Natural killer cell (primary cell): ENCODE measurements around the gene ASPHD2. TPM values are rescaled to one million over a fixed set of nuclear protein-coding genes. Genes with fewer than 3 reads are reported as not detected.

Source experiments
- ATAC-seq, 3 donors: fragments of 150-1000 bp in 2 of 3; fragments of 200-7000 bp in 1 of 3; cut with Tn5 transposase; 1 replicate in 1 of 3; 2 replicates in 2 of 3; pipeline ENCODE4 v1.10.0; 2021; ENCODE audit warnings: mild to moderate bottlenecking in 2 of 3, moderate library complexity in 2 of 3
- DNase-seq, 2 donors: peaks; one replicate each; pipeline versions ENCODE4 v3.0.0 to v3.0.0-alpha.2; 2013 to 2021; ENCODE audit warnings: mixed read lengths in 1 of 2
- H3K27ac ChIP-seq: one replicate; pipeline ENCODE4 v1.5.1; 2013; ENCODE audit warnings: mild to moderate bottlenecking, low read length
- H3K27me3 ChIP-seq: one replicate; pipeline ENCODE4 v1.6.1; 2013; ENCODE audit warnings: low read length; ENCODE audit not compliant: control insufficient read depth, insufficient read depth
- H3K36me3 ChIP-seq: one replicate; pipeline ENCODE4 v1.6.1; 2013; ENCODE audit warnings: low read length; ENCODE audit not compliant: control insufficient read depth, insufficient read depth
- H3K4me1 ChIP-seq: one replicate; pipeline ENCODE4 v1.6.1; 2013; ENCODE audit warnings: low read length; ENCODE audit not compliant: control insufficient read depth, insufficient read depth
- H3K4me3 ChIP-seq: one replicate; pipeline ENCODE4 v1.5.1; 2013; ENCODE audit warnings: low read length
- H3K9me3 ChIP-seq: one replicate; pipeline ENCODE4 v1.6.1; 2013; ENCODE audit warnings: low read length; ENCODE audit not compliant: control insufficient read depth, insufficient read depth
- H3K27ac Mint-ChIP-seq, 2 donors: one replicate each; pipeline ENCODE4 v1.8.0; 2022; ENCODE audit warnings: mild to moderate bottlenecking in 2 of 2, mixed read lengths in 2 of 2, moderate library complexity in 1 of 2
- H3K27me3 Mint-ChIP-seq, 2 donors: one replicate each; pipeline ENCODE4 v1.8.0; 2022; ENCODE audit warnings: low read depth in 2 of 2, mixed read lengths in 2 of 2
- H3K36me3 Mint-ChIP-seq: one replicate; pipeline ENCODE4 v1.8.0; 2022; ENCODE audit warnings: mixed read lengths
- H3K4me1 Mint-ChIP-seq, 2 donors: one replicate each; pipeline ENCODE4 v1.8.0; 2022; ENCODE audit warnings: mixed read lengths in 2 of 2
- H3K4me3 Mint-ChIP-seq: one replicate; pipeline ENCODE4 v1.8.0; 2022; ENCODE audit warnings: mild to moderate bottlenecking, moderate library complexity, mixed read lengths
- H3K9me3 Mint-ChIP-seq, 2 donors: one replicate each; pipeline ENCODE4 v1.8.0; 2022; ENCODE audit warnings: mixed read lengths in 2 of 2
- CTCF ChIP-seq: fragments of 200-600 bp; IDR thresholded peaks from one replicate; pipeline ENCODE4 v1.8.0; 2022; ENCODE audit warnings: antibody characterized with exemption
- WGBS: methylation state at CpG from one replicate; pipeline ENCODE4 v1.1.7; 2013; ENCODE audit warnings: missing lambda C conversion rate; ENCODE audit not compliant: insufficient coverage; 5-methylcytosine and 5-hydroxymethylcytosine counted together
- intact Hi-C: fragments of 100-400 bp; cut with micrococcal nuclease; formaldehyde crosslinking; loops from one replicate; pipeline ENCODE4 v1.14.2; 2022
- total RNA-seq, 4 donors: library from RNA; stranded (reverse); fragments of 120-200 nt in 1 of 4; gene quantifications; one replicate each; pipeline versions ENCODE4 v1.2.3 to v1.2.4, GENCODE V29; 2013 to 2022

The ASPHD2 gene
- total RNA-seq, 3 donors from 2014 or later (not counting 1 experiment from before 2014, with no cell fraction given) = 1.6 to 3.0 (median 1.9) TPM

DNA sequence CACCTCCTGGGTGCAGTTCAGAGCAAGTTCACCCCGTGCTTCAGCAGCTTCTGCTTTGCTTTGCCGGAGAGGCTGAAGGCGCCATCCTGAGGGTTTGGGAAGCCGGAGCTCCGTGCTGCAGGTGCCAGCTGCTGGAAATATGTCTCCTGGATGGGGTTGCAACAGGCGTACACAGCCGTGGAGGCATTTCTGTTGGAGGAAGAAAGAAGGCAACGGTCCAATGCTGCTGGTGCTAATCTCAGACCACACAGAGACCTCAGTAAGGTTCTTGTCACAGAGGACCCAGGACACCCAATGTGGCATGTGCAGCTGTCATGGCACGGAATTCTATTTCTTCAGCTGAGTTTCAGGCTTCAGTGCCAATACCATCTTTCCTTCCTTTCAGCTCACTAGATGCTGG lies 24.2 kb downstream of the ASPHD2 start:
- peaks cover 34% of the 10 kb centered on the region for H3K36me3 ChIP-seq
- no peak overlapping the region for H3K27ac Mint-ChIP-seq
- intact Hi-C loops = no loop called here

GRCh38 chr22:26453812-26454500 lies 24.9 kb downstream of the ASPHD2 start:
- Mint-ChIP-seq H3K36me3 (no peaks in the 10 kb centered on the region), H3K4me3 (no peak overlapping the region), H3K4me1 (no peaks in the 10 kb centered on the region), H3K9me3 (no peaks in the 10 kb centered on the region), H3K27ac (no peak overlapping the region), H3K27me3 (no peaks in the 10 kb centered on the region)
- Histone ChIP-seq H3K4me1 (no peaks in the 10 kb centered on the region), H3K4me3 (no peak overlapping the region), H3K36me3 (peaks cover 37% of the 10 kb centered on the region), H3K27me3 (no peaks in the 10 kb centered on the region), H3K27ac (no peak overlapping the region), H3K9me3 (no peaks in the 10 kb centered on the region)
- WGBS = 84% methylated on average over 5 of the region's 5 CpGs
- ATAC-seq (no peak), DNase-seq (no peak)
- intact Hi-C loops = no loop called here
- TF ChIP-seq CTCF = no peak

More for the DNA sequence above, 24.2 kb downstream of the ASPHD2 start:
- Mint-ChIP-seq H3K4me3 (no peak overlapping the region), H3K36me3 (no peaks in the 10 kb centered on the region), H3K4me1 (no peaks in the 10 kb centered on the region), H3K27me3 (no peaks in the 10 kb centered on the region), H3K9me3 (no peaks in the 10 kb centered on the region)
- Histone ChIP-seq H3K4me1 (no peaks in the 10 kb centered on the region), H3K4me3 (no peak overlapping the region), H3K27me3 (no peaks in the 10 kb centered on the region), H3K9me3 (no peaks in the 10 kb centered on the region), H3K27ac (no peak overlapping the region)
- ATAC-seq (no peak), DNase-seq (no peak)
- 91% methylated on average over 9 of the region's 9 CpGs for WGBS
- no peak for TF ChIP-seq CTCF

DNA sequence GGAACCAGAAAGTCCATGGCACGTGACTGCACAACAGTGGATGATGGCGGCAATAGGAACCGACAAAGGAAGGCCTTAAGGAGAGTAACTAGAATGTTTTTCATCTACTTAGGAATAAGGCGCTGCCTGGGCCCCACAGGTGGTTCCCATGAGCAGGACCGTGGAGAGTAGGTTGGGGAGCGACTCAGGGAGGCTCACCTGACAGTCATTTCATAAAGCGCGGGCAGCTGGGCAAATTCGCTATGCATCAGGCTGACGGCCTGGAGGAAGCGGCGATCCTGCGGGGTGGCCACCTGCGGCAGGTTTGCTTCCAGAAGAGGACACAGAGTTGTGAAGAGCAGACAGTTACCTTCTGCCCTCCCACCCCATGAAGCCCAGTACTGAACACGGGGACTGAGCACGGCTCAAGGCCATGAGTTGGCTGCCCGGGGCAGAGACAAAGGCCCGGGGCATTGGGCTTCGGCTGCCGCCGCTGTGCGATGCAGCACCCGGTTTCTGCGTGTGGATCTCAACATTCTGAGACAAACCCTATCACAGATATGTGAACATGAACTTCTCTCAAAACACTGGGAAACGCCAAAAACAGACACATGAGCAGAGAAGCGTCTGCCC lies 28.7 kb downstream of the ASPHD2 start:
- no peak for ATAC-seq
- TF ChIP-seq CTCF = no peak
- DNase-seq = no peak
- H3K27me3 ChIP-seq = no peaks in the 10 kb centered on the region
- no peaks in the 10 kb centered on the region for H3K9me3 Mint-ChIP-seq
- H3K36me3 ChIP-seq = peaks cover 34% of the 10 kb centered on the region
- no peaks in the 10 kb centered on the region for H3K9me3 ChIP-seq
- H3K27me3 Mint-ChIP-seq = no peaks in the 10 kb centered on the region
- no peaks in the 10 kb centered on the region for H3K4me1 ChIP-seq
- WGBS = 97% methylated on average over 26 of the region's 26 CpGs
- intact Hi-C loops = no loop called here
- H3K27ac ChIP-seq = no peak overlapping the region
- no peaks in the 10 kb centered on the region for H3K4me1 Mint-ChIP-seq
- no peaks in the 10 kb centered on the region for H3K36me3 Mint-ChIP-seq
- no peak overlapping the region for H3K4me3 ChIP-seq
- H3K4me3 Mint-ChIP-seq = no peak overlapping the region
- H3K27ac Mint-ChIP-seq = no peak overlapping the region
